Right lobe of liver (tissue), 6 donors: ENCODE measurements around the gene ACAD10. TPM values are rescaled to one million over a fixed set of nuclear protein-coding genes. Genes with fewer than 3 reads are reported as not detected.

ENCODE experiments used
- ATAC-seq, 4 donors: fragments of 200-7000 bp; cut with Tn5 transposase; one replicate each; pipeline ENCODE4 v1.9.1; 2020; ENCODE audit warnings: mild to moderate bottlenecking in 4 of 4, moderate library complexity in 4 of 4
- DNase-seq, 3 donors: peaks; one replicate each; pipeline ENCODE4 v3.0.0-alpha.2; 2020
- H3K27ac ChIP-seq, 3 donors: fragments of 200-600 bp; one replicate each; pipeline ENCODE4 v1.8.0; 2022
- H3K27me3 ChIP-seq, 2 donors: fragments of 200-600 bp; one replicate each; pipeline ENCODE4 v1.8.0; 2022
- H3K36me3 ChIP-seq, 4 donors: fragments of 200-600 bp; sonication (generic) in 1 of 4; one replicate each; pipeline versions ENCODE4 v1.5.1 to v1.8.0; 2017 to 2022; ENCODE audit warnings: control low read depth in 1 of 4
- H3K4me1 ChIP-seq, 4 donors: fragments of 200-600 bp; sonication (generic) in 1 of 4; one replicate each; pipeline versions ENCODE4 v1.5.1 to v1.8.0; 2017 to 2022; ENCODE audit warnings: control low read depth in 1 of 4
- H3K4me3 ChIP-seq, 3 donors: fragments of 200-600 bp; one replicate each; pipeline ENCODE4 v1.8.0; 2022
- H3K9me3 ChIP-seq, 4 donors: fragments of 200-600 bp; sonication (generic) in 1 of 4; one replicate each; pipeline versions ENCODE4 v1.5.1 to v1.8.0; 2017 to 2022; ENCODE audit warnings: control low read depth in 1 of 4
- POLR2A ChIP-seq: fragments of 450-650 bp; IDR thresholded peaks from one replicate; pipeline ENCODE4 v1.6.1; 2017; ENCODE audit warnings: antibody characterized with exemption, mild to moderate bottlenecking
- WGBS: methylation state at CpG from one replicate; pipeline ENCODE4 v1.1.6; 2018; ENCODE audit warnings: low coverage, low lambda C conversion rate; ENCODE audit not compliant: insufficient coverage; ENCODE audit errors: missing lambda C conversion rate; 5-methylcytosine and 5-hydroxymethylcytosine counted together
- intact Hi-C, 2 donors: fragments of 100-400 bp; cut with DNase I; formaldehyde crosslinking; loops; one replicate each; pipeline versions ENCODE4 v1.11.2 to v1.14.1; 2022
- total RNA-seq, 6 experiments: library from RNA; depleted of rRNA in 2 of 6; stranded (reverse); fragments of >200 nt in 2 of 6; fragmentation: NEBNext Ultra II Directional in 3 of 6; extraction: Animal tissue kit (Norgen Biotek cat#: 25700) in 3 of 6; gene quantifications; one replicate each; pipeline versions ENCODE4 v1.1.0 to v1.2.4, GENCODE V29; 2016 to 2023
- TF ChIP-seq, protein P1 (sequence below), 4 donors: fragments of 200-600 bp in 3 of 4; fragments of 450-650 bp in 1 of 4; IDR thresholded peaks; one replicate each; pipeline versions ENCODE4 v1.5.1 to v1.8.0; 2016 to 2022; ENCODE audit warnings: antibody characterized with exemption in 4 of 4, mild to moderate bottlenecking in 2 of 4
- donor health status: DM: no; HTN: yes; CAD: no.
- donor health status: DM: no; HTN: no; CAD: no.
- donor health status: DM: no; HTN: no; CAD: no.
- donor health status: DM: no; HTN: yes; CAD: no.
- donor health status: DM: no; HTN: yes; CAD: no.

ACAD10 gene
- total RNA-seq, 6 experiments from 2014 or later = 24.7 to 41.7 (median 26.8) TPM

DNA sequence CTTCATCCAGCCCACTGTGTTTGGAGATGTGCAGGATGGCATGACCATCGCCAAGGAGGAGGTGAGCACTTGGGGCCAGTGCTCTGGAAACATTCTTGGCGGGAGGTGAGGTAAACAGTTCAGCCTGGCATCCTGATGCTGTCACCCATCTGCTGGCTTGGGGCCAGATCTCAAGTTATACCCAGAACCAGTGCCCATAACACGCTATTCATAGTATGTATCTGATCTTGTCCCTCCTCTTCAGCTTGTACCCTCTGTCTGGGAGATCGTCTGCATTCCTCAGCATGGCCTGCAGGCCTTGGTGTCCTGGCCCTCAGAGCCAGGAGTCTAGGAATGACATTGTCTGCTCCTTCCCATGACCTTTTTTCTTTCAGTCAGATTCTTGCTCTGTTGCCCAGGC is 112.3 kb downstream of the ACAD10 start:
- DNase-seq (no peak), ATAC-seq (peak in 2 of 4 donors; percentile 24 to 28)
- 65% methylated on average over 2 of the region's 4 CpGs for WGBS

DNA sequence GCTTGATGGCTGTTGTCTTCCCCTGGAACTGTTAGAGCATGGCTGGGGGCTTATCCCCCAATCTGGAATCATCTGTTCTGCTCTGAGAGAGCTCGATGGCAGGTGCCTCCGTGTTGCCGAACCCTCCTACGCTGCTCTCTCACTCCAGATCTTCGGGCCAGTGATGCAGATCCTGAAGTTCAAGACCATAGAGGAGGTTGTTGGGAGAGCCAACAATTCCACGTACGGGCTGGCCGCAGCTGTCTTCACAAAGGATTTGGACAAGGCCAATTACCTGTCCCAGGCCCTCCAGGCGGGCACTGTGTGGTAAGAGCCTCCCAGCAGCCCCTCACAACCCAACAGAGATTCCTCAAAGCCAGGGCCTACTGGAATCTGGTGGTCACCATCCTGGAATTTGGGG is 113.9 kb downstream of the ACAD10 start:
- no peak overlapping the region for H3K27ac ChIP-seq
- H3K4me1 ChIP-seq = no peaks in the 10 kb centered on the region
- TF ChIP-seq, protein P1, sequence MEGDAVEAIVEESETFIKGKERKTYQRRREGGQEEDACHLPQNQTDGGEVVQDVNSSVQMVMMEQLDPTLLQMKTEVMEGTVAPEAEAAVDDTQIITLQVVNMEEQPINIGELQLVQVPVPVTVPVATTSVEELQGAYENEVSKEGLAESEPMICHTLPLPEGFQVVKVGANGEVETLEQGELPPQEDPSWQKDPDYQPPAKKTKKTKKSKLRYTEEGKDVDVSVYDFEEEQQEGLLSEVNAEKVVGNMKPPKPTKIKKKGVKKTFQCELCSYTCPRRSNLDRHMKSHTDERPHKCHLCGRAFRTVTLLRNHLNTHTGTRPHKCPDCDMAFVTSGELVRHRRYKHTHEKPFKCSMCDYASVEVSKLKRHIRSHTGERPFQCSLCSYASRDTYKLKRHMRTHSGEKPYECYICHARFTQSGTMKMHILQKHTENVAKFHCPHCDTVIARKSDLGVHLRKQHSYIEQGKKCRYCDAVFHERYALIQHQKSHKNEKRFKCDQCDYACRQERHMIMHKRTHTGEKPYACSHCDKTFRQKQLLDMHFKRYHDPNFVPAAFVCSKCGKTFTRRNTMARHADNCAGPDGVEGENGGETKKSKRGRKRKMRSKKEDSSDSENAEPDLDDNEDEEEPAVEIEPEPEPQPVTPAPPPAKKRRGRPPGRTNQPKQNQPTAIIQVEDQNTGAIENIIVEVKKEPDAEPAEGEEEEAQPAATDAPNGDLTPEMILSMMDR (IDR thresholded peaks at IDR 0.05) = no peak
- TF ChIP-seq POLR2A = no peak
- no peak for DNase-seq
- H3K36me3 ChIP-seq = peaks cover 0 to 100% (median 58%) of the 10 kb centered on the region in 4 donors
- H3K4me3 ChIP-seq = no peak overlapping the region
- 87% methylated on average over 3 of the region's 9 CpGs for WGBS
- H3K9me3 ChIP-seq = no peaks in the 10 kb centered on the region
- peak in 1 of 4 donors; percentile 6 for ATAC-seq
- no peaks in the 10 kb centered on the region for H3K27me3 ChIP-seq
- intact Hi-C loops = no loop called here

More for the DNA sequence above, 112.3 kb downstream of the ACAD10 start:
- Histone ChIP-seq H3K4me1 (no peaks in the 10 kb centered on the region), H3K4me3 (no peak overlapping the region), H3K27me3 (no peaks in the 10 kb centered on the region), H3K9me3 (no peaks in the 10 kb centered on the region), H3K27ac (no peak overlapping the region), H3K36me3 (peaks cover 0 to 100% (median 62%) of the 10 kb centered on the region in 4 donors)
- intact Hi-C loops = no loop called here
- TF ChIP-seq, protein P1 (IDR thresholded peaks at IDR 0.05) = no peak
- no peak for TF ChIP-seq POLR2A

DNA sequence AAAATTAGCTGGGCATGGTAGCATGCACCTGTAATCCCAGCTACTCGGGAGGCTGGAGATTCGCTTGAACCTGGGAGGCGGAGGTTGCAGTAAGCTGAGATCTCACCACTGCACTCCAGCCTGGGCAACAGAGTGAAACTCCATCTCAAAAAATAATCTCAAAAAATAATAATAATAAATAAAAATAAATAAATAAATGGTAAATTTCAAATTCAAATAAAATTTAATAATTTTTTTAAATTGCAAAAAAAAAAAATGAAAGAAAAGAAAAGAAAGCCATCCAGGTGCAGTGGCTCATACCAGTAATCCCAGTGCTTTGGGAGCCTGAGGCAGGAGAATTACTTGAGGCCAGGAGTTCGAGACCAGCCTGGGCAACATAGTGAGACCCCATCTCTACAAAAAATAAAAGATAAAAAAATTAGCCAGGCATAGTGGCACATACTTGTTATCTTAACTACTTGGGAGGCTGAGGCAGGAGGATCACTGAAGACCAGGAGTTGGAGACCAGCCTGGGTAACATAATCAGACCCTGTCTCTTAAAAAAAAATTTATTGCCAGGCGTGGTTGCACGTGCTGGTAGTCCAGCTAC is 117.3 kb downstream of the ACAD10 start:
- H3K9me3 ChIP-seq = no peaks in the 10 kb centered on the region
- no peaks in the 10 kb centered on the region for H3K27me3 ChIP-seq
- TF ChIP-seq POLR2A = no peak
- TF ChIP-seq, protein P1 (IDR thresholded peaks at IDR 0.05) = no peak
- no peak for ATAC-seq
- intact Hi-C loops = no loop called here
- peaks cover 0 to 100% (median 59%) of the 10 kb centered on the region in 4 donors for H3K36me3 ChIP-seq
- DNase-seq = no peak
- no peak overlapping the region for H3K27ac ChIP-seq
- no peak overlapping the region for H3K4me3 ChIP-seq
- 92% methylated on average over 6 of the region's 6 CpGs for WGBS
- H3K4me1 ChIP-seq = peaks cover 0 to 10% (median 4%) of the 10 kb centered on the region in 4 donors

DNA sequence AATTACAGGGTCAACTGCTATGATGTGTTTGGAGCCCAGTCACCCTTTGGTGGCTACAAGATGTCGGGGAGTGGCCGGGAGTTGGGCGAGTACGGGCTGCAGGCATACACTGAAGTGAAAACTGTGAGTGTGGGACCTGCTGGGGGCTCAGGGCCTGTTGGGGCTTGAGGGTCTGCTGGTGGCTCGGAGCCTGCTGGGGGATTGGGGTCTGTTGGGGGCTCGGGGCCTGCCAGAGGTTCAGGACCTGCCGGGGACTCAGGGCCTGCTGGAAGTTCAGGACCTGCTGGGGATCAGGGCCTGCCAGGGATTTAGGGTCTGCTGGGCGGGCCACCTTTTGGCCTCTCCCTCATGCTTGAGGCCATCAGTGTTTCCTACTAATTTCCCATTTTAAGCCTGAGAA is 118.0 kb downstream of the ACAD10 start:
- H3K27me3 ChIP-seq = no peaks in the 10 kb centered on the region
- H3K36me3 ChIP-seq = peaks cover 0 to 100% (median 57%) of the 10 kb centered on the region in 4 donors
- ATAC-seq = no peak
- H3K4me1 ChIP-seq = peaks cover 0 to 10% (median 4%) of the 10 kb centered on the region in 4 donors
- WGBS = 93% methylated on average over 3 of the region's 8 CpGs
- intact Hi-C loops = no loop called here
- H3K27ac ChIP-seq = no peak overlapping the region
- no peaks in the 10 kb centered on the region for H3K9me3 ChIP-seq
- H3K4me3 ChIP-seq = no peak overlapping the region
- no peak for TF ChIP-seq POLR2A
- TF ChIP-seq, protein P1 (IDR thresholded peaks at IDR 0.05) = no peak
- no peak for DNase-seq
